KMS-11 (cell line): ENCODE results near the gene SFRP4.

Source experiments
- H2AFZ ChIP-seq: fragments of 200-600 bp; sonication (generic); 2 replicates; pipeline ENCODE4 v1.6.1; 2016; ENCODE audit warnings: antibody characterized with exemption, mixed run types, low read depth
- H3K27ac ChIP-seq: fragments of 200-600 bp; sonication (generic); 2 replicates; pipeline ENCODE4 v1.6.1; 2016; ENCODE audit warnings: mild to moderate bottlenecking, mixed run types
- H3K27me3 ChIP-seq: fragments of 200-600 bp; sonication (generic); 2 replicates; pipeline ENCODE4 v1.6.1; 2017; ENCODE audit warnings: mild to moderate bottlenecking, low read depth, mixed run types, moderate library complexity; ENCODE audit not compliant: insufficient read depth
- H3K36me3 ChIP-seq: fragments of 200-600 bp; sonication (generic); 2 replicates; pipeline ENCODE4 v1.6.1; 2017; ENCODE audit warnings: mild to moderate bottlenecking, mixed run types; ENCODE audit not compliant: insufficient read depth
- H3K4me1 ChIP-seq: fragments of 200-600 bp; sonication (generic); 2 replicates; pipeline ENCODE4 v1.6.1; 2016; ENCODE audit warnings: mild to moderate bottlenecking, low read depth, mixed run types; ENCODE audit not compliant: poor library complexity, severe bottlenecking
- H3K4me2 ChIP-seq: fragments of 200-600 bp; sonication (generic); 2 replicates; pipeline ENCODE4 v1.7.0; 2016; ENCODE audit warnings: mild to moderate bottlenecking, mixed run types
- H3K4me3 ChIP-seq: fragments of 200-600 bp; sonication (generic); IDR thresholded peaks from 2 replicates; pipeline ENCODE4 v1.6.1; 2017; ENCODE audit warnings: low read depth, low read length, mixed read lengths; ENCODE audit not compliant: insufficient read depth
- H3K79me2 ChIP-seq: fragments of 200-600 bp; sonication (generic); 2 replicates; pipeline ENCODE4 v1.6.1; 2016; ENCODE audit warnings: low read depth, mixed run types; ENCODE audit not compliant: insufficient read depth
- H3K9ac ChIP-seq: fragments of 200-600 bp; sonication (generic); 2 replicates; pipeline ENCODE4 v1.6.1; 2016; ENCODE audit warnings: mild to moderate bottlenecking, mixed run types
- H4K20me1 ChIP-seq: fragments of 200-600 bp; sonication (generic); 2 replicates; pipeline ENCODE4 v1.6.1; 2016; ENCODE audit warnings: mild to moderate bottlenecking, mixed run types; ENCODE audit not compliant: insufficient read depth
- TF ChIP-seq, protein P1 (sequence below): fragments of 200-600 bp; sonication (generic); conservative IDR thresholded peaks from 2 replicates; pipeline ENCODE4 v1.6.1; 2017; ENCODE audit warnings: low read depth, mild to moderate bottlenecking, antibody characterized with exemption, low read length, moderate library complexity, mixed read lengths

The SFRP4 gene

GRCh38 chr7:37894671-37895070, 21.9 kb downstream of the SFRP4 start:
- Histone ChIP-seq H3K27ac (no peak overlapping the region), H3K4me1 (no peaks in the 10 kb centered on the region), H3K9ac (no peak overlapping the region), H3K4me2 (no peak overlapping the region), H3K27me3 (no peaks in the 10 kb centered on the region), H3K4me3 (no peak overlapping the region), H3K36me3 (no peaks in the 10 kb centered on the region), H2AFZ (no peak overlapping the region), H3K79me2 (no peaks in the 10 kb centered on the region), H4K20me1 (no peaks in the 10 kb centered on the region)
- TF ChIP-seq, protein P1, sequence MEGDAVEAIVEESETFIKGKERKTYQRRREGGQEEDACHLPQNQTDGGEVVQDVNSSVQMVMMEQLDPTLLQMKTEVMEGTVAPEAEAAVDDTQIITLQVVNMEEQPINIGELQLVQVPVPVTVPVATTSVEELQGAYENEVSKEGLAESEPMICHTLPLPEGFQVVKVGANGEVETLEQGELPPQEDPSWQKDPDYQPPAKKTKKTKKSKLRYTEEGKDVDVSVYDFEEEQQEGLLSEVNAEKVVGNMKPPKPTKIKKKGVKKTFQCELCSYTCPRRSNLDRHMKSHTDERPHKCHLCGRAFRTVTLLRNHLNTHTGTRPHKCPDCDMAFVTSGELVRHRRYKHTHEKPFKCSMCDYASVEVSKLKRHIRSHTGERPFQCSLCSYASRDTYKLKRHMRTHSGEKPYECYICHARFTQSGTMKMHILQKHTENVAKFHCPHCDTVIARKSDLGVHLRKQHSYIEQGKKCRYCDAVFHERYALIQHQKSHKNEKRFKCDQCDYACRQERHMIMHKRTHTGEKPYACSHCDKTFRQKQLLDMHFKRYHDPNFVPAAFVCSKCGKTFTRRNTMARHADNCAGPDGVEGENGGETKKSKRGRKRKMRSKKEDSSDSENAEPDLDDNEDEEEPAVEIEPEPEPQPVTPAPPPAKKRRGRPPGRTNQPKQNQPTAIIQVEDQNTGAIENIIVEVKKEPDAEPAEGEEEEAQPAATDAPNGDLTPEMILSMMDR, result no peak

DNA sequence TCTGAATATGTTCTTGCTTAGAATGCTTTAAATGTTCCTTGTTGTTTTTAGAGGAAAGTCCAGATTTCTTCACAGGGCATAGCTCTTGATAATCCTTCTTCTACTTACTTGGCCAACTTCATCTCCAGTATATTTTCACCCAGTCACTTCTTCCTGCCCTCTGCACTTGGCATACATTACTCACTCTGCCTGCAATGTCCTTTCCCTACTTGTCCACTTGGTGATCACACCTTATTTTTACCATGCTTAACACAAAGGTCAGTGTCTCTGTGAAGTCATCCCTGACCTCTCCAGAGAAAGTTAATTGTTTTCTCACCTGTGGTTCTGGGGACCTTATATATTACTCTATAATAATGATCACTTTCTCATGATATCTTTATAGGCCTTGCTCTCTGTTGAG, 23.3 kb downstream of the SFRP4 start:
- no peaks in the 10 kb centered on the region for H3K36me3 ChIP-seq
- no peaks in the 10 kb centered on the region for H4K20me1 ChIP-seq
- no peak overlapping the region for H3K27ac ChIP-seq
- no peak overlapping the region for H2AFZ ChIP-seq
- H3K4me2 ChIP-seq, result no peak overlapping the region
- no peak overlapping the region for H3K9ac ChIP-seq
- H3K27me3 ChIP-seq, result no peaks in the 10 kb centered on the region
- no peaks in the 10 kb centered on the region for H3K4me1 ChIP-seq
- H3K79me2 ChIP-seq, result no peaks in the 10 kb centered on the region
- TF ChIP-seq, protein P1, result no peak
- H3K4me3 ChIP-seq, result no peak overlapping the region

- H3K27me3 ChIP-seq, result no peaks in the 10 kb centered on the region
- no peak overlapping the region for H3K4me3 ChIP-seq
- no peaks in the 10 kb centered on the region for H3K79me2 ChIP-seq
- no peaks in the 10 kb centered on the region for H4K20me1 ChIP-seq
- no peak overlapping the region for H3K9ac ChIP-seq
- no peak overlapping the region for H2AFZ ChIP-seq
- H3K4me2 ChIP-seq, result no peak overlapping the region
- H3K4me1 ChIP-seq, result no peaks in the 10 kb centered on the region
- no peak overlapping the region for H3K27ac ChIP-seq
- H3K36me3 ChIP-seq, result no peaks in the 10 kb centered on the region
- TF ChIP-seq, protein P1, result no peak
These were observed 34.5 kb downstream of the SFRP4 start for GRCh38 chr7:37882086-37882485.
